H1 (cell line): ENCODE data around the gene LRRC55. TPM values are rescaled to one million over a fixed set of nuclear protein-coding genes. Genes with fewer than 3 reads are reported as not detected.

Experiments used
- CTCF ChIA-PET: fragments of 300-600 bp; sonication (Branson Sonifier 250); formaldehyde crosslinking; loops from one replicate; lab custom pipeline; 2021; ENCODE audit not compliant: partially characterized antibody; lab: Charles Lee
- POLR2A ChIA-PET: fragments of 300-600 bp; sonication (Branson Sonifier 250); formaldehyde crosslinking; loops from one replicate; lab custom pipeline; 2021; ENCODE audit warnings: inconsistent platforms; ENCODE audit not compliant: partially characterized antibody; lab: Charles Lee
- DNase-seq, 2 experiments: peaks; one replicate each; pipeline versions ENCODE4 v3.0.0 to v3.0.0-alpha.2; 2010 to 2022; ENCODE audit warnings: low spot score in 2 of 2, low read depth in 1 of 2, mixed read lengths in 1 of 2
- FAIRE-seq: peaks from 2 replicates; lab custom pipeline; 2011; peaks lifted over from hg19 to GRCh38; lab: Jason Lieb, UNC
- H2AFZ ChIP-seq: 2 replicates; pipeline ENCODE4 v1.8.1; 2012; ENCODE audit warnings: low read length, inconsistent platforms
- H2AK5ac ChIP-seq: 2 replicates; pipeline ENCODE4 v1.6.1; 2013; ENCODE audit warnings: low read depth, low read length
- H2BK120ac ChIP-seq: replicated peaks from 2 replicates; pipeline ENCODE3; 2013; ENCODE audit warnings: low read depth, low read length, inconsistent platforms
- H2BK12ac ChIP-seq: 2 replicates; pipeline ENCODE4 v1.6.1; 2013; ENCODE audit warnings: low read depth, low read length
- H2BK15ac ChIP-seq: 2 replicates; pipeline ENCODE4 v1.6.1; 2013; ENCODE audit warnings: low read length
- H2BK20ac ChIP-seq: 2 replicates; pipeline ENCODE4 v1.6.1; 2013; ENCODE audit warnings: low read length
- H2BK5ac ChIP-seq: 2 replicates; pipeline ENCODE4 v1.6.1; 2013; ENCODE audit warnings: low read depth, low read length
- H3K14ac ChIP-seq: 2 replicates; pipeline ENCODE4 v1.6.1; 2013; ENCODE audit warnings: inconsistent platforms; ENCODE audit not compliant: insufficient read length
- H3K18ac ChIP-seq: 2 replicates; pipeline ENCODE4 v1.6.1; 2013; ENCODE audit warnings: low read length; ENCODE audit errors: extremely low read depth
- H3K23ac ChIP-seq: 2 replicates; pipeline ENCODE4 v1.6.1; 2013; ENCODE audit warnings: inconsistent platforms; ENCODE audit not compliant: insufficient read length
- H3K23me2 ChIP-seq: 2 replicates; pipeline ENCODE4 v1.6.1; 2013; ENCODE audit warnings: low read depth, low read length
- H3K27ac ChIP-seq: 2 replicates; pipeline ENCODE4 v1.6.1; 2011; ENCODE audit warnings: low read depth, low read length, inconsistent platforms
- H3K27me3 ChIP-seq, 4 experiments: replicated peaks in 1 of 4; 1 replicate in 1 of 4; 2 replicates in 3 of 4; pipeline versions ENCODE4 v1.6.1 to v1.8.1; 2011 to 2013; ENCODE audit warnings: low read length in 3 of 4, mild to moderate bottlenecking in 3 of 4, inconsistent platforms in 2 of 4, mixed read lengths in 2 of 4, moderate library complexity in 1 of 4; ENCODE audit not compliant: control insufficient read depth in 3 of 4, insufficient read depth in 3 of 4; ENCODE audit errors: extremely low read depth in 1 of 4
- H3K36me3 ChIP-seq, 4 experiments: 2 replicates each; pipeline versions ENCODE4 v1.6.1 to v1.8.1; 2011 to 2013; ENCODE audit warnings: mild to moderate bottlenecking in 4 of 4, low read length in 3 of 4, moderate library complexity in 2 of 4, control low read depth in 1 of 4, inconsistent platforms in 1 of 4; ENCODE audit not compliant: insufficient read depth in 4 of 4, control insufficient read depth in 2 of 4
- H3K4ac ChIP-seq: replicated peaks from 2 replicates; pipeline ENCODE3; 2013; ENCODE audit warnings: low read length, low read depth, mixed read lengths, inconsistent platforms; ENCODE audit not compliant: insufficient read length
- H3K4me1 ChIP-seq, 4 experiments: replicated peaks in 1 of 4; 1 replicate in 1 of 4; 2 replicates in 3 of 4; pipeline versions ENCODE4 v1.6.1 to v1.8.1; 2011 to 2013; ENCODE audit warnings: low read length in 3 of 4, inconsistent platforms in 2 of 4, mixed read lengths in 1 of 4; ENCODE audit not compliant: insufficient read depth in 4 of 4, control insufficient read depth in 3 of 4
- H3K4me2 ChIP-seq, 2 experiments: 2 replicates each; pipeline versions ENCODE4 v1.6.1 to v1.8.1; 2011 to 2013; ENCODE audit warnings: low read depth in 2 of 2, low read length in 2 of 2, control low read depth in 1 of 2, inconsistent platforms in 1 of 2, mild to moderate bottlenecking in 1 of 2; ENCODE audit not compliant: insufficient read depth in 1 of 2
- H3K4me3 ChIP-seq, 4 experiments: fragments of 200-600, 300-600 bp in 1 of 4; sonication (generic), shearing (Covaris generic), sonication (Bioruptor Twin) in 1 of 4; 2 replicates each; pipeline versions ENCODE4 v1.5.1 to v1.8.1; 2011 to 2016; ENCODE audit warnings: low read length in 4 of 4, low read depth in 3 of 4, control low read depth in 2 of 4, inconsistent platforms in 2 of 4, mild to moderate bottlenecking in 2 of 4, mixed read lengths in 1 of 4, moderate library complexity in 1 of 4; ENCODE audit not compliant: insufficient read depth in 2 of 4; ENCODE audit errors: extremely low read depth in 1 of 4
- H3K56ac ChIP-seq: replicated peaks from 2 replicates; pipeline ENCODE3; 2013; ENCODE audit warnings: low read depth, mild to moderate bottlenecking, mixed read lengths, low read length, inconsistent platforms; ENCODE audit not compliant: insufficient read length
- H3K79me1 ChIP-seq: 2 replicates; pipeline ENCODE4 v1.6.1; 2013; ENCODE audit warnings: low read depth, low read length, control low read depth
- H3K79me2 ChIP-seq, 2 experiments: 2 replicates each; pipeline versions ENCODE4 v1.6.1 to v1.8.1; 2012 to 2013; ENCODE audit warnings: low read length in 2 of 2, mild to moderate bottlenecking in 2 of 2, inconsistent platforms in 1 of 2; ENCODE audit not compliant: insufficient read depth in 2 of 2, control insufficient read depth in 1 of 2
- H3K9ac ChIP-seq, 4 experiments: replicated peaks in 1 of 4; 1 replicate in 1 of 4; 2 replicates in 3 of 4; pipeline versions ENCODE4 v1.6.1 to v1.8.1; 2011 to 2013; ENCODE audit warnings: low read depth in 3 of 4, low read length in 3 of 4, control low read depth in 2 of 4, mild to moderate bottlenecking in 2 of 4, moderate library complexity in 2 of 4, inconsistent platforms in 1 of 4; ENCODE audit errors: extremely low read depth in 1 of 4
- H3K9me3 ChIP-seq, 2 experiments: 2 replicates each; pipeline versions ENCODE4 v1.6.1 to v1.8.1; 2012 to 2013; ENCODE audit warnings: mild to moderate bottlenecking in 2 of 2, moderate library complexity in 2 of 2, control low read depth in 1 of 2, inconsistent platforms in 1 of 2, low read depth in 1 of 2, low read length in 1 of 2, mixed read lengths in 1 of 2; ENCODE audit not compliant: insufficient read depth in 2 of 2
- H4K20me1 ChIP-seq, 2 experiments: replicated peaks in 1 of 2; 2 replicates each; pipeline versions ENCODE3 to v1.8.1; 2011 to 2013; ENCODE audit warnings: inconsistent platforms in 2 of 2, low read length in 2 of 2, mild to moderate bottlenecking in 1 of 2; ENCODE audit not compliant: insufficient read depth in 2 of 2, control insufficient read depth in 1 of 2
- H4K5ac ChIP-seq: 2 replicates; pipeline ENCODE4 v1.6.1; 2013; ENCODE audit warnings: low read length, low read depth, mixed read lengths, inconsistent platforms; ENCODE audit not compliant: insufficient read length
- H4K8ac ChIP-seq: 2 replicates; pipeline ENCODE4 v1.8.0; 2013; ENCODE audit warnings: mild to moderate bottlenecking, moderate library complexity, low read length, inconsistent platforms; ENCODE audit not compliant: insufficient read depth; ENCODE audit errors: extremely low read depth
- H4K91ac ChIP-seq: replicated peaks from 2 replicates; pipeline ENCODE3; 2013; ENCODE audit warnings: low read length, mixed read lengths, inconsistent platforms; ENCODE audit not compliant: insufficient read length
- CEBPB ChIP-seq: IDR thresholded peaks from 2 replicates; pipeline ENCODE4 v1.6.1; 2012; ENCODE audit warnings: low read depth, low read length
- FOSL1 ChIP-seq: IDR thresholded peaks from 2 replicates; pipeline ENCODE4 v1.6.1; 2011; ENCODE audit warnings: mild to moderate bottlenecking, low read depth, low read length, moderate library complexity; ENCODE audit not compliant: insufficient read depth
- KDM4A ChIP-seq: IDR thresholded peaks from one replicate; pipeline ENCODE4 v1.7.1; 2012; ENCODE audit warnings: low read depth, mild to moderate bottlenecking, moderate library complexity, low read length, inconsistent platforms; ENCODE audit not compliant: severe bottlenecking
- POLR2AphosphoS5 ChIP-seq: IDR thresholded peaks from 2 replicates; pipeline ENCODE4 v1.6.1; 2011; ENCODE audit warnings: low read depth, low read length
- SIX5 ChIP-seq: IDR thresholded peaks from 2 replicates; pipeline ENCODE4 v1.6.1; 2011; ENCODE audit warnings: mild to moderate bottlenecking, low read depth, low read length
- TBP ChIP-seq: IDR thresholded peaks from 2 replicates; pipeline ENCODE4 v1.6.1; 2011; ENCODE audit warnings: low read depth, low read length, improper control_type of control experiment
- TCF12 ChIP-seq: IDR thresholded peaks from 2 replicates; pipeline ENCODE4 v1.6.1; 2011; ENCODE audit warnings: low read depth, mild to moderate bottlenecking, low read length
- WGBS, 2 experiments: shearing (Covaris generic) in 1 of 2; methylation state at CpG; one replicate each; pipeline versions ENCODE4 v1.1.6 to v1.1.7; 2013 to 2015; ENCODE audit warnings: low lambda C conversion rate in 2 of 2, mixed read lengths in 2 of 2, inconsistent platforms in 1 of 2, low coverage in 1 of 2, missing lambda C conversion rate in 1 of 2; ENCODE audit not compliant: insufficient replicate concordance in 2 of 2, insufficient coverage in 1 of 2, insufficient read length in 1 of 2; ENCODE audit errors: extremely low coverage in 1 of 2, missing lambda C conversion rate in 1 of 2; 5-methylcytosine and 5-hydroxymethylcytosine counted together
- long read RNA-seq, 2 experiments: library from RNA in 1 of 2; library from capped mRNA in 1 of 2; stranded (forward); transcript quantifications; one replicate each; pipeline ENCODE4 v2.0.0, GENCODE V29; 2021; ENCODE audit warnings: inconsistent platforms in 1 of 2
- polyA minus RNA-seq, 3 experiments: library from RNA; depleted of rRNA, polyadenylated mRNA; stranded (reverse); fragments of >200 nt; gene quantifications; 1 replicate in 2 of 3; 2 replicates in 1 of 3; pipeline ENCODE4 v1.2.3, GENCODE V29; 2011
- polyA plus RNA-seq, 7 experiments: library from polyadenylated mRNA; depleted of rRNA in 3 of 7; stranded (reverse) in 5 of 7; unstranded in 2 of 7; fragments of >200 nt in 5 of 7; fragments of 200-250 nt in 2 of 7; gene quantifications; 1 replicate in 5 of 7; 2 replicates in 1 of 7; 4 replicates in 1 of 7; pipeline versions ENCODE4 v1.2.1 to v1.2.3, GENCODE V29; 2011 to 2013; ENCODE audit warnings: missing spikeins in 2 of 7, mixed read lengths in 2 of 7
- total RNA-seq: library from RNA; stranded (reverse); fragmentation: NEBNext Ultra II Directional; extraction: Animal tissue kit (Norgen Biotek cat#: 25700); gene quantifications from 2 replicates; pipeline ENCODE4 v1.2.1, GENCODE V29; 2021
- TF ChIP-seq, protein P1 (sequence below), 3 experiments: IDR thresholded peaks; 1 replicate in 2 of 3; 2 replicates in 1 of 3; pipeline versions ENCODE4 v1.5.1 to v1.6.1; 2011; ENCODE audit warnings: low read length in 3 of 3, mild to moderate bottlenecking in 3 of 3, inconsistent platforms in 2 of 3, low read depth in 1 of 3, moderate library complexity in 1 of 3; ENCODE audit not compliant: insufficient read depth in 1 of 3; ENCODE audit errors: control extremely low read depth in 1 of 3

The LRRC55 gene
- total RNA-seq (1.1 and 1.4 TPM in 2 replicates), polyA plus RNA-seq (2011; rRNA removed) (0.62 and 0.64 TPM in 2 replicates), polyA minus RNA-seq (2011; rRNA and poly(A)+ RNA removed) (0.68 and 0.79 TPM in 2 replicates)
- polyA plus RNA-seq (2011; cell fraction: cytosol; rRNA removed) = 0.56 TPM
- polyA plus RNA-seq (2011; cell fraction: nucleus; rRNA removed) = 0.81 TPM
- polyA plus RNA-seq (2012, experiment 1 of 2) = 0.89 to 1.2 TPM (median 0.97 TPM) in 4 replicates
- 0.49 TPM for polyA plus RNA-seq (2012, experiment 2 of 2)
- 0.53 TPM for polyA plus RNA-seq (2013, experiment 1 of 2)
- polyA plus RNA-seq (2013, experiment 2 of 2) = 0.50 TPM
- 0.81 TPM for polyA minus RNA-seq (2011; cell fraction: cytosol; rRNA and poly(A)+ RNA removed)
- 1.2 TPM for polyA minus RNA-seq (2011; cell fraction: nucleus; rRNA and poly(A)+ RNA removed)
- long read RNA-seq, experiment 1, full-length matches to known transcripts = 1 of 2 reads
- long read RNA-seq, experiment 1, partial matches to known transcripts = 0 of 2 reads
- long read RNA-seq, experiment 1, other reads (novel, unspliced or antisense) = 1 of 2 reads
- long read RNA-seq, experiment 2 = 0 reads

- Histone ChIP-seq H3K23ac (no peak within 1 kb of the TSS), H3K79me2 (no peaks in the 10 kb centered on the region), H2BK120ac (no peak within 1 kb of the TSS), H3K9ac (no peak within 1 kb of the TSS), H3K56ac (no peak within 1 kb of the TSS), H2BK15ac (peak within 1 kb of the TSS; percentile 61; the same call in 1 of the 2 replicates), H2BK20ac (no peak within 1 kb of the TSS), H3K14ac (no peak within 1 kb of the TSS), H3K18ac (no peak within 1 kb of the TSS), H3K27ac (no peak within 1 kb of the TSS), H3K4me2 (peak within 1 kb of the TSS; percentile 79 to 95), H3K4me1 (peaks cover 0 to 6% (median 3%) of the 10 kb centered on the region in 4 experiments; a peak in 5 of 7 replicates), H3K36me3 (no peaks in the 10 kb centered on the region), H4K5ac (no peak within 1 kb of the TSS), H3K27me3 (peaks cover 3 to 27% (median 23%) of the 10 kb centered on the region in 4 experiments), H2BK12ac (0 out of 2 replicates have a peak within 1 kb of the TSS, but pooled peaks have one; percentile 1), H4K8ac (no peak within 1 kb of the TSS), H2AK5ac (peak within 1 kb of the TSS; percentile 40; the same call in 1 of the 2 replicates), H3K23me2 (peaks cover 9% of the 10 kb centered on the region), H3K4ac (no peak within 1 kb of the TSS), H2BK5ac (peak within 1 kb of the TSS; percentile 44; the same call in 1 of the 2 replicates), H3K9me3 (no peaks in the 10 kb centered on the region), H3K79me1 (no peaks in the 10 kb centered on the region), H3K4me3 (peak within 1 kb of the TSS; percentile 43 to 77 (median 62); a peak in 5 of 8 replicates), H4K20me1 (no peaks in the 10 kb centered on the region), H2AFZ (no peak within 1 kb of the TSS), H4K91ac (no peak within 1 kb of the TSS)
- FAIRE-seq (no peak), DNase-seq (no peak)
- ChIA-PET CTCF (interaction anchor here (1.2 to 4.3 kb wide), 4 partner anchors 23 to 67 kb away, joined by 3 to 30 read pairs (median 5); no protein-coding TSS in a partner anchor), POLR2A (interaction anchor here (2.0 kb wide), 1 partner anchor 32 kb away, joined by 5 read pairs; no protein-coding TSS in a partner anchor)
- WGBS, 2 experiments = 86% methylated on average over 14 of the region's 15 CpGs; no CpG with 5 or more reads in 1 of the 2 experiments
- TF ChIP-seq FOSL1 (no peak), POLR2AphosphoS5 (no peak), KDM4A (no peak), TBP (no peak), SIX5 (no peak), TCF12 (no peak), CEBPB (no peak)
- TF ChIP-seq, protein P1, sequence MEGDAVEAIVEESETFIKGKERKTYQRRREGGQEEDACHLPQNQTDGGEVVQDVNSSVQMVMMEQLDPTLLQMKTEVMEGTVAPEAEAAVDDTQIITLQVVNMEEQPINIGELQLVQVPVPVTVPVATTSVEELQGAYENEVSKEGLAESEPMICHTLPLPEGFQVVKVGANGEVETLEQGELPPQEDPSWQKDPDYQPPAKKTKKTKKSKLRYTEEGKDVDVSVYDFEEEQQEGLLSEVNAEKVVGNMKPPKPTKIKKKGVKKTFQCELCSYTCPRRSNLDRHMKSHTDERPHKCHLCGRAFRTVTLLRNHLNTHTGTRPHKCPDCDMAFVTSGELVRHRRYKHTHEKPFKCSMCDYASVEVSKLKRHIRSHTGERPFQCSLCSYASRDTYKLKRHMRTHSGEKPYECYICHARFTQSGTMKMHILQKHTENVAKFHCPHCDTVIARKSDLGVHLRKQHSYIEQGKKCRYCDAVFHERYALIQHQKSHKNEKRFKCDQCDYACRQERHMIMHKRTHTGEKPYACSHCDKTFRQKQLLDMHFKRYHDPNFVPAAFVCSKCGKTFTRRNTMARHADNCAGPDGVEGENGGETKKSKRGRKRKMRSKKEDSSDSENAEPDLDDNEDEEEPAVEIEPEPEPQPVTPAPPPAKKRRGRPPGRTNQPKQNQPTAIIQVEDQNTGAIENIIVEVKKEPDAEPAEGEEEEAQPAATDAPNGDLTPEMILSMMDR (IDR thresholded peaks at IDR 0.05; ENCODE audit: control extremely low read depth in 1 of 3, insufficient read depth in 1 of 3, low read depth in 1 of 3, low read length in 3 of 3) = no peak
These were observed at the start of gene LRRC55 for GRCh38 chr11:57181678-57182305. Gene LRRC55, plus strand, starts transcription at chr11:57181953. Its CDS starts 70 bp downstream, at chr11:57182023.
